Iris pigment epithelial cell (primary cell): ENCODE results near the gene AMPD1.

Experiments
- DNase-seq: peaks from one replicate; pipeline ENCODE4 v3.0.0-alpha.2; 2011; ENCODE audit warnings: low read depth

The AMPD1 gene

DNA sequence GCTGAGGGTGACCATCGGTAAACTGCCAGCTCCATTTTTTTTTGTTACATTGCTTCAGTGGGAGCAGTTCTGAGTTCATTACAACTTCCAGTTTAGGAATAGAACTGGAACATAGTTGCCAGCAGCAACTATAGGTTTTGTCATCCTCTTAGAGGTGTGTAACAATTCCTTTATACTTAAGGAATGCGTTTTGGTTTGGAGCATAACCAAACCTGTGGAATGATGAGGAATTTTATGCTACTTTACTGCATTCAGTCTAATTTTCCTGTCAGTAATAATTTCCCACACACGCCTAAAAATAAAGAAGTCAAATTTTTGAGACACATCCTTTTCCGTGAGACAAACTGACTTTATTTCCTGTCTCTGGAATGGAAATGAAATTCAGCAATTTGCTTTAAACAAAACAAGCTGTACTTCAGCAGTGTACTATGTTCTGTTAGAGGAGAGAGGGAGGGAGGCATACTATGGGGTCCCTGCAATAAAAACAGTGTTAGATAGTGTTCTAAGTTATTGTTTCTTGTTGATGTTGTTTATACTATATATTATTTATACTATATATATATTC lies 4.8 kb upstream of the AMPD1 start:
- no peak for DNase-seq

GRCh38 chr1:114696810-114697209 lies 1.5 kb upstream of the AMPD1 start:
- DNase-seq: no peak

GRCh38 chr1:114694540-114695310 lies 621 bp downstream of the AMPD1 start:
- DNase-seq: no peak

DNA sequence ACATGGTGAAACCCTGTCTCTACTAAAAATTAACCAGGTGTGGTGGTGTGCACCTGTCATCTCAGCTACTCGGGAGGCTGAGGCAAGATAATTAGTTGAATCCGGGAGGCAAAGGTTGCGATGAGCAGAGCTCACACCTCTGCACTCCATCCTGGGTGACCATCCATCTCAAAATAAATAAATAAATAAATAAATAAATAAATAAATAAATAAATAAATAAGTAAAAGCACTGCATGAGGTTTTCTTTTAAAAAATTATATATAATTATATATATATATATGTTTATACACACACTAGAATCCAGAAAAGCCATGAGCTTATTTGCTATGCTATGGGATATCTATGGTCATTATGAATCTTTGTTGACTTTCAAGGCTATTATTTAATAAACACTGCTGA lies 2.4 kb downstream of the AMPD1 start:
- DNase-seq: no peak

DNA sequence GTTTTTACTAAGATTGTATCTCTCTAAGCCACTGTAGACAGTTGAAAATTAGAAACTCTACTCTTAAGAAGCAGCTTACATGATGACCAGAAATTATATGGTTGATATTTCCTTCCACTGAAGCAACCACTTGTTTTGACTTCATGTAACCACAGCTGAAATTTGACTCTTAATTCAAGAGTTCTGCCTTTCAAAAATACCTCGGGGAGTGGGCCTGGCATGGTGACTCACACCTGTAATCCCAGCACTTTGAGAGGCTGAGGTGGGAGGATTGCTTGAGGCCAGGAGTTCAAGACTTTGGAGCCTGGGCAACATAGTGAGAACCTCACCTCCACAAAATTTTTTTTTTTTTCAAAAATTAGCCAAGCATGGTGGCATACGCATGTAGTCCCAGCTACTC lies 4.3 kb downstream of the AMPD1 start:
- DNase-seq: peak; percentile 20

GRCh38 chr1:114690148-114690547 lies 5.2 kb downstream of the AMPD1 start:
- no peak for DNase-seq

- DNase-seq: no peak
These were observed 6.8 kb downstream of the AMPD1 start for GRCh38 chr1:114688526-114688925.

DNA sequence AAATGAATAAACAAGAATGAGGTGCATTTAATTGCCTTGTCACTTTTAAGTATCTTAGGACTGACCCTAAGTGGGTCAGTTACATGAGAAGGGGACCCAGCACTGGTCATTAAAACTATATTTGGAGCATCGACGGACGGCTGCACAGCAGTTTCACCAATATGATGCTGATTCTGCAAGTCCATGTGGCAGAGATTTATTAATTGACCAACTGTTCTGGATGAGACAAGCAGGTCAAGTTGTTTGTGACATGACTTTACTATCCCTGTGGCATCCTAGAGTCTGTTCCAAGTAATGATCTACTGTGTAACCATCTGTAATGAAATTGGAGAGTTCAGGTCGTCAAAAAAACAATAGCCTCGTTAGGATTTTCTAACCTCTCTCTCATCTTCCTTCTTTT lies 9.5 kb downstream of the AMPD1 start:
- no peak for DNase-seq

- DNase-seq: no peak
These were observed 17.7 kb downstream of the AMPD1 start for GRCh38 chr1:114677691-114678090.

- no peak for DNase-seq
These were observed 19.2 kb downstream of the AMPD1 start for GRCh38 chr1:114676115-114676514.

DNA sequence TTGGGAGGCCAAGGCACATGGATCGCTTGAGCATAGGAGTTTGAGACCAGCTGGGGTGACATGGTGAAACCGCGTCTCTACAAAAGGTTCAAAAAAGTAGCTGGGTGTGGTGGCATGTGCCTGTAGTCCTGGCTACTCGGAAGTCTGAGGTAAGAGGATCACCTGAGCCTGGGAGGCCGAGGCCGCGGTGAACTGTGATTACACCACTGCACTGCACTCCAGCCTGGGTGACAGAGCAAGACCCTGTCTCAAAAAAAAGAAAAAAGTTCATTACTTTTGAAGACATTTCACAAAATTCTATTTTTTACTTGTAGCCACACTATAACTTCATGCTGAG lies 23.4 kb downstream of the AMPD1 start:
- DNase-seq: no peak

DNA sequence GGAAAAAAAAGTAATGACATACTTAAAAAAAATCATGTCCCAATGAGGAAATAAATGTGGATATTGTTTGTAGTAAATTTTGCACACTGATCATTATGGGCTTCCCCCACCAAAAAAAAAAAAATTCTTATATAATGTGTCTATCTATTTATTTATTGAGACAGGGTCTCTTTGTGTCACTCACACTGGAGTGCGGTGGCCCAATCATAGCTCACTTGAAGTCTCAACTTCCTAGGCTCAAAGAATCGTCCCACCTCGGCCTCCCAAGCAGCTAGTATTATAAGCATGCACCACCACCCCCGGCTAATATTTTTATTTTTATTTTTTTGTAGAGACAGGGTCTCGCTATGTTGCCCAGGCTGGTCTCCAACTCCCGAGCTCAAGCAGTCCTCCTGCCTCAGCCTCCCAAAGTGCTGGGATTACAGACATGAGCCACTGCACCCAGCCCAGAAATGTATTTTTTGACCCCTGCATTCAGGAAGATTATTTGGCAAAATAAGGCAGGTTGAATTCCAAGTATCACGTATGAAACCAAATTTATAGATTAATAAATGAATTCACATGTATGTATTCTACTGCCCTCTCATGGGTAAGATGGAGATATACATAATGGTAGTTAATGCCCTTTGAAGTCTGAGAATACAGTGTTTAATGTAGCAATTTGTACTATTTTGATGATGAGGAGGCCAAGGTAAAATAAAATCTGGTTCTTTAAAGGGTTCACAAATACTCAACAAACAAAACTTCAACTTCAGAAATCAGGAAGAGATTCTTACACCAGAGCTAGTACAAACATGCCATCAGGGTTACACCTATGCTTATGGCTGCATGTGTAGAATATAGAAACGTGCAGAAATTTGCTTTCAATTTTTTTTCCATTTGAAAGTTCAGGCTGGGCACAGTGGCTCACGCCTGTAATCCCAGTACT lies 24.1 kb downstream of the AMPD1 start:
- DNase-seq: peak; percentile 16

DNA sequence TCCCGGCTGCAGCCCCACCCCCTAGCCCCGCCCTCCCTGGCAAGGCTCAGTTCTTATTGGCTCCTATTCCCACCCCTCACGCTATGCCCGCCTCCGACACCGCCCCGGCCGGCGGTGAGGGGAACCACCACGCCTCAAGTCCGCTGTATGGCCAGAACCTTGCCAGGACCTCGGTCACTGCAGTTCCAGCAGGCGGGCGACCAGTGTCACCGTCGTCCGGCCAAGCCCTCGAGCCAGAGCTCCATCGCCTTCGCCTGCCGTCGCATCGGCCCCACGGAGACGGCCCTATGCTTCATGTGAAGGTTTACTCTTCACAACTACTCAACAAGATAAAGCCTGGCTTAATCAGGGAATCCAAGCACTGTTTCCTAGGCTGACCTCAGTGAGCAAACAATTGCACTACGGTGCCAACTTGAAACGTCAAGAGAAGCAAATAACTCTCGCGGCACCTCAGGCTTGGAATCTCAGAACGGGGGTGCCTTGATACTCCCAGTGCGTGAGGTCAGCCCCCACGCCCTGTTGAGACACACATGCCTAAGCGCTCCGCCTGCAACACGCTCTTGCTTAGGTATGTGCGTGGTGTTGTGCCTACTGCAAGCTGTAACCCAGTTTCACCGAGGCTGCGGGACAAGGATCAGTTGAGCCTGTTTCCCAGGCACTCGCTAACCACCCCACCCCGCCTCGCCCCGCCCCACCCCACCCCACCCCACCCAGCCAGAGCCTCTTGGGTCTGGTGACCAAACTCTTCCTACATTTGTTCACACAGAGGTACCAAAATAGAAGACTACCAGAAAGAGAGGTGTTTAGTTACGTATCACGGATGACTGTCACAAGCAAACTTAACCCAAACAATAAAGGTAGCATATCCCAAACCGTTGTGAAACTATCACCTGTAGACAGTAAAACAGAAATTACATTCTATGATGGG lies 25.0 kb downstream of the AMPD1 start:
- peak; percentile 90 for DNase-seq

GRCh38 chr1:114669562-114670082 lies 25.7 kb downstream of the AMPD1 start, which contains the start of gene DENND2C:
TSS of gene DENND2C (minus strand) at chr1:114670049. CDS start at chr1:114625984, 44,065 bp downstream.
- no peak for DNase-seq

DNA sequence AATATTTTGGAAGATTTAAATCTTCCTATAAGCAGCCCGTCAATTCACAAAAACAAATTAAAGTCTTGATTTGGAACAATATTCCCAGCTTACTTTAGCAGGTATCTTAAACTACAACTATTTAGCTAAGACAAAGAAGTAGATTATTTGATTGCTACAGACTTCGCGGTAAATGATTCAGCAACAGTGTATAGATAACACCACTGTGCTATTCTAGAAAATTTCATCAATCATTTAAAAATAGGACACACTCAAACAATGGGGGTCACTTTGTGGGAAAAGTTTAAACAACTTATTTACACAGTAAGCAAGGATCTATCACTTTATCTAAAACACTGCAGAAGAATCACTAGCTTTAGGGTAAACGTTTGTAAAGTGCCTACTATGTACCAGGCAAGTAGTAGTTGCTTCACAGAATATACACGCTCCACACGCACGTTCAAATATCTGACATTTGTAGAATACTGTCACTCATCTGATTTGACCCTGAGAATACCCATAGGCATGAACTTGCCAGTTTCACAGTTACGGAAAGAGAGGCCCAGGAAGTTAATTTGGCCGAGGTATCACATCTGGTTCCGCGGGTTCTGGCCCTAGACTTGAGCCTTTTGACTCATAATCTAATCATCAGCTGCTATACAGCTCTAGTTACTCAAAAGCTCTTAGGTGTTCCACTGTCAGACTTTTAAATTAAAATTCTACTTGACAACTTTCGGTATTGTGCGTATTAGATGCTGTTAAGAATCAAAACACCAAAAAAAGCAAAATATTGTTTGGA lies 26.4 kb downstream of the AMPD1 start:
- DNase-seq: peak; percentile 13

- DNase-seq: no peak
These were observed 27.0 kb downstream of the AMPD1 start for GRCh38 chr1:114668373-114668772.

GRCh38 chr1:114666954-114667353 lies 28.4 kb downstream of the AMPD1 start:
- no peak for DNase-seq

GRCh38 chr1:114660238-114660637 lies 35.1 kb downstream of the AMPD1 start:
- no peak for DNase-seq

DNA sequence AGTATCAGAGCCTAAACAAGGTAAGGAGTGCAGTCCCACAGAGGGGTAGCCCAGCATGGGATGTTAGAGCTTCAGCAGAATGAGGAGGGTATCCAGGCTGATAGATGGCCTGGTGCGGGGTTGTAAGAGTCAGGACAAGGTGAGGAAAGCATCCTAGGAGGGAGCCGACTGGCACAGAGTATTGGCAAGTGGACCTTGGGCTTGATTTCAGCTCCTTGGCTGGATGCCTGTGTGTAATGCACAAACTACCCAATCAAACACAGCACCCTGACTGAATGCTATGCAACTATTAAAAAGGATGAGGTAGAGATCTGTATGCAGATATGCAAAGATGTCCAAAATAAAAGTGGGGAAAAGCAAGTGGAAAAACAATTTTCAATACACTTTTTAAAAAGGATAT lies 43.5 kb downstream of the AMPD1 start:
- no peak for DNase-seq

- no peak for DNase-seq
These were observed 46.8 kb downstream of the AMPD1 start for GRCh38 chr1:114648503-114648902.

- no peak for DNase-seq
These were observed 54.0 kb downstream of the AMPD1 start for GRCh38 chr1:114641377-114641776.
